ENCODE results near the gene NCKIPSD.

Gene NCKIPSD

DNA sequence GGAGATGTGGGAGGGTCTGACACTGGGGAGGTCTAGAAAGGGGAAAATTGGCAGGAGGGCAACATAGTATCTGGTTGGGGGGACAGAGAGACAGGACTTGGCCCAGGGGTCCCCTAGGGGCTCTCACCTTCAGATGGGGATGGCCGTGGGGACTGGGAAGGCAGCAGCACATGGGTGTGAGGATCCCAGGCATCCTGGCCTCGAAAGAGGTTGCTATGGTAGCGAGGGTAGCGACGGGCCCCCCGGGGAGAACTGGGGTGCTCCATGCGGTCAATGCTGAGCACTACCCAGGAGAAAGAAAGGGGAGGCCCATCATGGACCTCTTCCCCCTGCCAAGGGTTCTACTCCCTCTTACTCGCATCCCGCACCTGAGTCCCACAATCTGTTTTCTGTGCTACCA is 38.0 kb downstream of the NCKIPSD start:
- no peak for DNase-seq (ENCODE audit: low spot score)

DNA sequence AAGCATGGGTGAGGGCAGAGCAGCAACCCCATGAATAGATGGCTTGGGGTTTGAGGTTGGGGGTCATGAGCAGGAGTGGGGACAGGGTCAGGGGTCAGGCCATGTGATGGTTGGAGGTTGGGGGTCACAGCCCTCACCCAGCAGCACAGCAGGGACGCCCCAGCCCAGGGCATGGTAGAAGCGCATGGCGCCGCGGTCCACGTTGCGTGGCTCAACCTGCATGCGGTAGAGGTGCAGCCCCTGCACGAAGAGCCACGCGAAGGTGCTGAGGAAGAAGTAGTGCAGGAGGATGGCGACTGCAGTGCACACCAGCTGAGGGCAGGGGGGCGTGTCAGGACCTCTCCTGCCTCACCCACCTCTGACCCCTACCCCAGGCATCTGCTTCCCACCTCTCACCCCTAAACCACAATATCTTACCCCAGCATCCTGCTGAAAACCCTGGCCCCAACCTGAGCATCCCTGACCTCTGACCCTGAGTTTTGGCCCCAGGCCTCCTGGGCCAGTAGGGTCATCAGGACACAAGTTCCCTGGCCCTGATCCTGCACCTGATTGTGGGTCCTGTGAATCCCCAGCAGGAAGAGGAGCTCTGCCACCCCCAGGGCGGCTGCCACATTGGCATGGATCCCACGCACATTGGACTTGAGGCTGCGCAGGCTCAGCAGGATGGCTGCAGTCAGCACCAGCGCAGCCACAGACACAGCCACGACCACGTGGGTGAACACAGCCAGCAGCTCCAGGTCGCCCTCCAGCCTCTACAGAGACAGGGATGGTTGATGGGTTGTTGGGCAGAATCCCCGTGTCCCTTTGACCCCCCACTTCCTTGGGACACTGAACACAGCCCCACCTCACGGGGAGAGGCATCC is 40.6 kb downstream of the NCKIPSD start:
- DNase-seq (ENCODE audit: low spot score) = no peak

- no peak for DNase-seq (ENCODE audit: low spot score)
Measured at GRCh38 chr3:48642605-48643004, 43.1 kb downstream of the NCKIPSD start.

DNA sequence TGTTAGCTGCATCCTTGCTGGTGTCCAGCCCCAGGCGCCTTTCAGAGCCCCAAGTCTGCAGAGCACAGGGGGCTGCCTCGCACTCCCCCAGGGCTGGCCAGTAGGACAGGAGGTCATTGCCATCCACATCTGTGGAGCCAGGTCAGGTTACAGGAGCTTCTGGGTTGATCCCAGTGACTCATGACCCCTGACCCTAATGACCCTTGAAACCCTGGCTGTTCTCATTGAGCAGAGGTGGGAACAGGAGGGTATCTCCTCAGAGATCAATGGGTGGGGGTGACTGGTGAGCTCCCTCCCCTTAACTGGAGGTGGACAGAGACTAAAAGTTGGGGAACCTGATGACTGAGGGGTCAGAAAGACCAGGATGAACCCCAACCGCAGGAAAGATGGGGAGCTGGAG is 44.3 kb downstream of the NCKIPSD start:
- DNase-seq (ENCODE audit: low spot score) = no peak

DNA sequence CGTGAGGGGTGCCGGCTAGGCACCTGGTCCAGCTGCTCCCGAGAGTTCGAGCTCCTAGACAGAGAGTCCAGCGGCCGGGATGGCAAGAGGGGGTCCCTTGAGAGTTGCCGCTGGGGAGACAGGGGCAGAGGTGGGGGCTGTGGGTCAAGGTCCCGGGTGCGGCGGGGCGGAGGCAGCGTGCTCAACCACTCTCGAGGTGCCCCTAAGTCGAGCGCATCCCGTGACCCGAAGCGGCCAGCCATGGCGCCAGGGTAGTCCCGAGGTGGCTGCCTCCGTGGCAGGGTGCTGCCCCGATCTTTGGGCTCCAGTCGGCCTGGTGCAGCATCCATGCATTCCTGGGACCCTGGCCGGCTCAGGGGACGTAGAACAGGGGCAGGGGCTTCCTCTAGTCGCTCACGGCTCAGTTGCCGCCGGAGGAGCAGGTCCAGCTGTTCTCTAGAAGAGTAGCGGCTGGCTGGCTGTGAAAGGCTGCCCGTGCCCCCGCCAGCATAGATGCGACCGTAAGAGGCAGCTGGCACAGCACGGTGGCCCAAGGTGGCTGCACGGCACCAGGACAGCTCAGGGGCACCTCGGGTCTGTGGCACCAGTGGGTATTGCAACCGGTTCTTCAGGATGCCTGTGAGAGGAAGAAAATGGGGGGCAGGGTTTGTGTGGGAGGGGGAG is 45.6 kb downstream of the NCKIPSD start:
- DNase-seq (ENCODE audit: low spot score) = no peak

DNA sequence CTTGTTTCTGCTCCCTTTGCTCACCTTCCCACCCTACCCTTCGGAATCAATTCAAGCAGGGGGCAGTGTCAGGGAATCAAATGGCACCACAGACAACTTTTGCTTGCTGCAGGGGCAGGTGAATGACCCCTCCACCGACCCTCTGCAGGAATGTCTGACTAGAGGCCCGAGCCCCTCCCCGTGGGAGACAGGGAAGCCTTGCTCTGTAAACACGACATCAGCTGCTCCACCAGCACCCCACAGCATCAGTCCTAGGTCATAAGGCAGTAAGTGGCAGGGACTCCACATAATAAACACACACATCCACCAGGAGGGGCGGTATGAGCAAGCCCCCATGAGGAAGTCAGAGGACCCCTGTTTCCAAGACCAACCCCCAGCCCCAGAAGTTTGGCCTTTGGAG is 48.4 kb downstream of the NCKIPSD start:
- no peak for DNase-seq (ENCODE audit: low spot score)

DNA sequence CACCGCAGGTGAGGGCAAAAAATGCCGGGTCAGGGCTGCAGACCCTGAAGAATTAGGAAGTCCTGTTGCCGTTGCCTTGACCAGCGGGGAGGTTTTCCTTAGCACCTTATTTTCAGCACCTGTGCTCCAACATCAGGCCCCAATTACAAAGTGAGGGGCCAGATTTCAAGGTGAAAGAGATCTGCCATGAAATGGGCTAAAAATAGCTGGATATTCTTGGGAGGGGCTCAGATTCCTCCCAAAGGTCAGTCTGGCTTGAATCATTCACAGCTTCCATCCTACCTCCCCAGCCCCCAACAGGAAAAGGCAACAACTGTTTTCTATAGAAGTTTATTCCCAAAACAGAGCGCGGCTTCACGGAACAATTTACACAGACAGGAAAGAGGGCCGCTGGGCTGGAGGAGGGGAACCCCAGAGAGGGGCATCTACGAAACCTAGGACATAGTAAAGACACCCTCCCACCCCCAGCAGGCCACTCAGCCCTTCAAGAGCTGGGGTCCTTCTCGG is 49.5 kb downstream of the NCKIPSD start:
- no peak for DNase-seq (ENCODE audit: low spot score)

DNA sequence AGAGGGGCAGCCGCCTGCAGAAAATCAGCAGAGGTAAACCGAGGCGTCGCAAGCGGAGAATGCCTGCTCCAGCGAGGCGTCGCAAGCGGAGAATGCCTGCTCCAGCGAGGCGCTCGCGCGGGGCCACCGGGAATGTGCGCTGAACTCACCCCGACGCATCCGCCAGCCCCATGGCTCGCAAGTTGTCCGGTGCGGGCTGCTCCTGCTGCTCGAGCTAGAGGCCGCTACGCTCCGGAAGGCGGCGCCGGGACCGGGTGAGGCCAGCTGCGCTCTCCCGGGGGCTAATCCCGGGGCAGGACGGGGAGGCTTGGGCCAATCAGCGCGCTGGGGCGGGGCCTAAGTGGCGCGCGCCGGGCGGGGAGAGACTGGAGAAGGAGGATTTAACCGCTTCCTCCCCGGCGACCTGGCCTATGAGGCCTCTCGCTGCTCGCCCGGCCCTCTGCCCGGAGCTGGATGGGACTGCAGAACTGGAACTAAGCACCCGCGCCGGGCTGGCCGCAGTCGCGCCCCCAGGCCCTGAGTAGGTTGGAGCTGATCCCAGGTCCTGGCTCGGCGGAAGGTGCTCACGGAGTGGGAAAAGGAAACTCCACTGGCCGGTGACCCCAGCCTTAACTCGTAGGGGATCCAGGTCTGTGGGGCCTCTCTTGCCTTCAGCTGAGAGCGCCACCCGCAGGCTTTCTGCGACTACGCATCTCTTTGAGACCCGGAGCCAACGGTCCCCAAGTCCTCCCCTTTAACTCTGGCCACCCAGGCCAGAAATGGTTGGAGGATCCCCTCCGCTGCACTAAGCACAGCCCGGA is 50.3 kb downstream of the NCKIPSD start, which contains the start of gene SLC26A6:
TSS of gene SLC26A6 (minus strand) at position 240 of the 800 bp plus-strand sequence. CDS start at position 172, 68 bp downstream.
- peak; percentile 100 for DNase-seq (ENCODE audit: low spot score)

DNA sequence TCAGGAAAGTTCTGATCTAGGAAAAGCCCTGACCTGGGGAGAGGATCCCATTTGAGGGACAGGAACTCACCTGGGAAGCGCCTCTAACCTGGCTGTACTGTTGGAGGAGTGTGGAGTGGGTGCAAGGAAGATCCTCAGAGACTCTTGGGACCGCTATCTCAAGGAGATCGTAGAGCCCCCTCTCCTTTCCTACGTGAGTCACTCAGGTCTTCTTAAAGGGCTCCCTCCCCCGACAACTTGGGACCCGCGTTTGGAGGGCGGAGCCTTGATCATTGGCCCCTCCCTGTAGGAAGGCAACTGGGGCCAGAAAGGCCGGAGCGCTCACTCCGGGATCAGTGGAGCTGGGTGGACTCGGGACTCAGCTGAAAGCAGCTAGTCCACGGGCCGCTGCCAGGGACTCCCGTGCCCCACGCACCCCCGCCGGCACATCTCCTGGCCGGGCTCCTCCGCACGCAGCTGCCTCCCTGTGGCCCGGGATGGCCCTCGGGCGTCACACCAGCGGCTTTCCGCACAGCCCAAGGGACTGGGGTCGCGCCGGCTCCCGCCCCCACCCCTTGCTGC is 51.0 kb downstream of the NCKIPSD start:
- peak; percentile 85 for DNase-seq (ENCODE audit: low spot score)

DNA sequence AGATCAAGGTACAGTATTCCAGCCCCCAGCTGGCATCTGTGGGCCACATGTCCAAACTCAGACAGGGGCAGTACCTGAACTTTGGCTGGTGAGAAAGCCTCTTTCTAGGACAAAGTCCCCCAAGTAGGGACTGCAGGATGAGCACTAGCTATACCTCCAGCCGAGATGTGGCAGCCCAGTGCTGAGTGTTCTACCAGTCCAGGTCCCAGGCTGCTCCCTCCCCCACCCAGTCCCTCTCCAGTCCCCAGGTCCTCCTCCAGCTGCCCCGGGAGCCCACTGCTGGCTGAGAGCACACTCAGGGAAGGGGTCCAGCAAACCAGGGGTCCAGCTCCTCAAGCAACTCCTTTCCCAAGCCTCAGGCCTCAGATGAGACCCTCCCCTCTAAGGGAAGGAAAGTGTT is 52.0 kb downstream of the NCKIPSD start:
- no peak for DNase-seq (ENCODE audit: low spot score)

GRCh38 chr3:48633256-48633655 is 52.5 kb downstream of the NCKIPSD start:
- no peak for DNase-seq (ENCODE audit: low spot score)

- DNase-seq (ENCODE audit: low spot score) = no peak
Measured at GRCh38 chr3:48631516-48632448, 53.9 kb downstream of the NCKIPSD start.

DNA sequence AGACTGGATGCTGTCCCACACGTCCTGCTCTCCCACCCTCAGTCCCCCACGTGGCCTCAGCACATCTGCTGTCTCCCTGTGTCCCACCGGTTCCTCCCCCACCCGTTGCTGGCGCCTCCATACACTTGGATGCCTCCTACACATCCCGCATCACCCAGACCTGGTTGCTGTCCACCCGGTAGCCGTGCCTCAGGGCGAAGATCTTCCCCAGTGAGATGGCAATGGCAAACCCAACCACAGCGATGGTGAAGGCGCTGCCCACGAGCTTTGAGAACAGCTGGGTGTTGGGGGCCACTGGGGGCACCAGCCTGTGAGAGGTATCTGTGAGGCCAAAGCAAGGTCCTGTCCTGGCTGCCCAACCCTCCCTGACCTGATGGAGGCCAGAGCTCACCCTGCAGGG is 54.9 kb downstream of the NCKIPSD start:
- DNase-seq (ENCODE audit: low spot score) = no peak

- no peak for DNase-seq (ENCODE audit: low spot score)
Measured at GRCh38 chr3:48630407-48630806, 55.3 kb downstream of the NCKIPSD start.

- DNase-seq (ENCODE audit: low spot score) = no peak
Measured at GRCh38 chr3:48629894-48630293, 55.8 kb downstream of the NCKIPSD start.

DNA sequence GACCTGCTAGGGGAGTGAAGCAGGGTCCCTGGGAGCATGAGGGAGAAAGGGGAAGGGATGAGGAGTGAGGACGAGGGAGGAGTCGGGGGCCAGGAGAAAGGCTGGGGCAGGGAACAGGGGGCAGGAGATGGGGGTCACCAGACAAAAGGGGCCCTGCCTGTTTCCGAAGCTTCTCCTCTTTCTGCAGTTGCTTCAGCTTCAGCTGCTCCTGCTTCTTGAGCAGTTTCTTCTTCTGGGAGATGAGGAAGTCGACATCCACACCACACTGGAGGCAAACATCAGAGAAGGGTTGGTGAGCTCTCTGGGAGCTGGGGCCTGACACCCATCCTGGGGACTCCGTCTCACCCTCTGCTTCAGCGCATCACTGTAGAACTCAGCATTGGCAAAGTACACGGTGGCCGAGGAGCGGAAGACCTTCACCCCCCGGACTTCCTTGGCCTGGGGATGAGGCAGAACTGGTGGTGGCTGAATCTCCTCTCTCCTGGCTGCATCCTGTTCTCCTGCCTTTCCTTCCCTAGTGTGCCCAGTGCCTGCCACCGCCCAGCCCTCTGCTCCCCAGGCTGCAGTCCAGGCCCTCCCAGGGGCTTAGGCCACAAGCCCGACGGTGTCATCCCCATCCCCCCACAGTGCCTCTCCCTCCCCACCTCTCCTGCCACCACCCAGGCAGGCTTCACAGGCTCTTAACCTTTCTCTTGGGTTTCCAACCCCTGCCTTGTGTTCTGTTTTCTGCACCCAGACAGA is 57.3 kb downstream of the NCKIPSD start:
- no peak for DNase-seq (ENCODE audit: low spot score)

- no peak for DNase-seq (ENCODE audit: low spot score)
Measured at GRCh38 chr3:48625600-48625999, 60.1 kb downstream of the NCKIPSD start.

GRCh38 chr3:48624767-48625166 is 60.9 kb downstream of the NCKIPSD start:
- DNase-seq (ENCODE audit: low spot score) = no peak

DNA sequence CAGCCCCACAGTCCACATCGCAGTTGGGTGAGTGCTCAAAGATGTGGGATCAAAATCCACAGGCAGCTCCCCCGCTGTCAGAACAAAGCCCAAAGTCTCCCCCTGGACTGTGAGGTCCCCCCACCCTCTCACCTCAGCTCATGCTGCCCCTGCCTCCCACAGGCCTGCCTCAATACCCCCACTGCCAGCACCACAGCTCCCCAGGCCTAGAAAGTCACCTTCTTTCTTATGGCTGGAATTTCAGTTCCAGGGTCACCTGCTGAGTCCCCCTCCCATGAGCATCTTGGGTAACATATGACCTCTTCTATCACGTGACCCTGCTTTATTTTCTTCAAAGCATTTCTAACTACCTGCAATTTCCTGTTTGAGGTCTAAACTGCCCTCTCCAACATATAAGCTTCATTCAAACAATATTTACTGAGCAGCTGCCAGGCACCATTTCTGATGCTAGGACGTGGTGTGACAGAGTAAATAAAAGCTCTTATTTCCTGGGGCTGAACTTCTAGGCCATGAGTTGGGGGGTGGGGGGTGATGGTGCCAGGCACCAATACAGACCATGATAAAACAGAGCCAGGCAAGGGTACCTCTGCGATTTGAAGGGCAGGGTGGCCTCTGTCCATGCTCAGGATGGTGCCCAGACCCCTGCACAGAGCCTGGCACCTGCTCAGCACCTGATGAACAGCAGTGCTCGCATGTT is 61.7 kb downstream of the NCKIPSD start:
- no peak for DNase-seq (ENCODE audit: low spot score)
